MM.1S (cell line): ENCODE measurements around the gene TMCC1.

Experiments used
- DNase-seq: peaks from one replicate; pipeline ENCODE4 v3.0.0-alpha.2; 2015
- H2AFZ ChIP-seq: fragments of 300-600 bp; sonication (generic); 2 replicates; pipeline ENCODE4 v1.6.0; 2016; ENCODE audit warnings: antibody characterized with exemption, low read length
- H3F3A ChIP-seq: fragments of 300-600 bp; sonication (generic); 2 replicates; pipeline ENCODE4 v1.6.1; 2016; ENCODE audit warnings: mild to moderate bottlenecking, antibody characterized with exemption, low read length, moderate library complexity, mixed read lengths; ENCODE audit not compliant: insufficient read depth
- H3K27ac ChIP-seq: fragments of 300-600 bp; sonication (generic); 2 replicates; pipeline ENCODE4 v1.5.1; 2016; ENCODE audit warnings: mild to moderate bottlenecking, low read length
- H3K27me3 ChIP-seq: fragments of 300-600 bp; sonication (generic); replicated peaks from 2 replicates; pipeline ENCODE4 v1.6.0; 2016; ENCODE audit warnings: low read length; ENCODE audit not compliant: insufficient read depth
- H3K36me3 ChIP-seq: fragments of 300-600 bp; sonication (generic); replicated peaks from 2 replicates; pipeline ENCODE4 v1.6.1; 2016; ENCODE audit warnings: mild to moderate bottlenecking, low read length, mixed read lengths; ENCODE audit not compliant: insufficient read depth
- H3K4me1 ChIP-seq: fragments of 300-600 bp; sonication (generic); 2 replicates; pipeline ENCODE4 v1.6.1; 2016; ENCODE audit warnings: low read length, mixed read lengths
- H3K4me2 ChIP-seq: fragments of 300-600 bp; sonication (generic); 2 replicates; pipeline ENCODE4 v1.6.0; 2016; ENCODE audit warnings: low read depth, low read length
- H3K4me3 ChIP-seq: fragments of 300-600 bp; sonication (generic); 2 replicates; pipeline ENCODE4 v1.5.1; 2016; ENCODE audit warnings: low read length, mixed read lengths
- H3K79me2 ChIP-seq: fragments of 300-600 bp; sonication (generic); 2 replicates; pipeline ENCODE4 v1.6.1; 2016; ENCODE audit warnings: mixed run types, low read length, mixed read lengths
- H3K9ac ChIP-seq: fragments of 300-600 bp; sonication (generic); 2 replicates; pipeline ENCODE4 v1.6.1; 2016; ENCODE audit warnings: low read length, mixed read lengths
- H3K9me2 ChIP-seq: fragments of 300-600 bp; sonication (generic); replicated peaks from 2 replicates; pipeline ENCODE4 v1.6.1; 2016; ENCODE audit warnings: mild to moderate bottlenecking, low read length, mixed read lengths; ENCODE audit not compliant: insufficient read depth
- H3K9me3 ChIP-seq: fragments of 300-600 bp; sonication (generic); replicated peaks from 2 replicates; pipeline ENCODE4 v1.6.1; 2016; ENCODE audit warnings: mild to moderate bottlenecking, low read length, mixed read lengths; ENCODE audit not compliant: insufficient read depth
- H4K20me1 ChIP-seq: fragments of 300-600 bp; sonication (generic); 2 replicates; pipeline ENCODE4 v1.6.1; 2016; ENCODE audit warnings: mild to moderate bottlenecking, low read length, moderate library complexity, mixed read lengths; ENCODE audit not compliant: insufficient read depth
- EZH2 ChIP-seq: fragments of 300-600 bp; sonication (generic); optimal IDR thresholded peaks from 2 replicates; pipeline ENCODE3; 2017; ENCODE audit warnings: low read depth, mild to moderate bottlenecking, antibody characterized with exemption, low read length, mixed read lengths
- EZH2phosphoT487 ChIP-seq: fragments of 300-600 bp; sonication (generic); IDR thresholded peaks from 2 replicates; pipeline ENCODE4 v1.6.1; 2018; ENCODE audit warnings: antibody characterized with exemption, low read length
- TF ChIP-seq, protein P1 (sequence below): fragments of 300-600 bp; sonication (generic); IDR thresholded peaks from 2 replicates; pipeline ENCODE4 v1.5.1; 2016; ENCODE audit warnings: antibody characterized with exemption, low read length, mixed read lengths

Gene TMCC1

DNA sequence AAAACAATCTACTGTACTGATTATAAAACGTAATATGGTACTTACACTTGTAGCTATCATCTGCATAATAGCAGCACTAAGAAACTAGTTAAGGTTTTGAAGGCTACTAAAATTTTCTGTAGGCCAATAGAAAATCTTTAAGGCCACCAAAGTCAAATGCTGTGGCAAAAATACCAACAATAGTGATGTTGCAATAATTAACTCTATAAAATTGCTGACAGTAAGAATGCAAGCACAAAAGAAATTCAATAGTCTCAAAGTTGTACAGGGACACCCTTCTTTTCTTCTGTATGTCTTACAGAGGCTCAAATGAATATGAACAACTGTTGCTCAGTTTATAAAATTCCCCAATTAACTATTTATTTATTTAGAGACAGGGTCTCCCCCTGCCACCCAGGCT is 62.0 kb downstream of the TMCC1 start:
- Histone ChIP-seq H2AFZ (no peak overlapping the region), H3K9me3 (no peaks in the 10 kb centered on the region), H3K4me2 (no peak overlapping the region), H3K9me2 (no peaks in the 10 kb centered on the region), H3K27me3 (no peaks in the 10 kb centered on the region), H3K4me1 (peaks cover 15% of the 10 kb centered on the region), H3K9ac (no peak overlapping the region), H3K36me3 (no peaks in the 10 kb centered on the region), H4K20me1 (no peaks in the 10 kb centered on the region), H3K27ac (no peak overlapping the region), H3K4me3 (no peak overlapping the region), H3K79me2 (peaks cover 12% of the 10 kb centered on the region), H3F3A (peaks cover 8% of the 10 kb centered on the region; the same call in 1 of the 2 replicates)
- DNase-seq = no peak
- no peak for TF ChIP-seq EZH2phosphoT487
- no peak for TF ChIP-seq EZH2
- TF ChIP-seq, protein P1, sequence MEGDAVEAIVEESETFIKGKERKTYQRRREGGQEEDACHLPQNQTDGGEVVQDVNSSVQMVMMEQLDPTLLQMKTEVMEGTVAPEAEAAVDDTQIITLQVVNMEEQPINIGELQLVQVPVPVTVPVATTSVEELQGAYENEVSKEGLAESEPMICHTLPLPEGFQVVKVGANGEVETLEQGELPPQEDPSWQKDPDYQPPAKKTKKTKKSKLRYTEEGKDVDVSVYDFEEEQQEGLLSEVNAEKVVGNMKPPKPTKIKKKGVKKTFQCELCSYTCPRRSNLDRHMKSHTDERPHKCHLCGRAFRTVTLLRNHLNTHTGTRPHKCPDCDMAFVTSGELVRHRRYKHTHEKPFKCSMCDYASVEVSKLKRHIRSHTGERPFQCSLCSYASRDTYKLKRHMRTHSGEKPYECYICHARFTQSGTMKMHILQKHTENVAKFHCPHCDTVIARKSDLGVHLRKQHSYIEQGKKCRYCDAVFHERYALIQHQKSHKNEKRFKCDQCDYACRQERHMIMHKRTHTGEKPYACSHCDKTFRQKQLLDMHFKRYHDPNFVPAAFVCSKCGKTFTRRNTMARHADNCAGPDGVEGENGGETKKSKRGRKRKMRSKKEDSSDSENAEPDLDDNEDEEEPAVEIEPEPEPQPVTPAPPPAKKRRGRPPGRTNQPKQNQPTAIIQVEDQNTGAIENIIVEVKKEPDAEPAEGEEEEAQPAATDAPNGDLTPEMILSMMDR = no peak

DNA sequence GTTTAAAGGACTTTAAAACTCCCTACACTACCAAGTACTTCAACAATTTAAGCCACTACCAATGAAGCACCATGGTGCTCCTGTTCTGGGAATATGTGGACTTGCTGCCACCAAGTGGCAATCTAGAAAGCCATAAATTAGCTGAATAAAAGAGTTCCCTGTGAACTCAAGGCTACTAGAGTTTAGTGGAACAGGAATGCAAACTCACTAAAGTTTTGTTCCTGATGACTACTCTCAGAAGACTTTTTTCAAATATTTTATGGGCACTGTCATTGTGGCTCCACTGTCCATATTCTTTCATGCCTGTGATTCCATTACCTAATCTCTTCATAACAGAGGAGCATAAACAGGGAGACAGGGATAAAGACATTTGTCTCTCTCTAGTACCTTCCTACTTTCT is 63.9 kb downstream of the TMCC1 start:
- Histone ChIP-seq H2AFZ (no peak overlapping the region), H3K36me3 (no peaks in the 10 kb centered on the region), H3K27me3 (no peaks in the 10 kb centered on the region), H3K4me1 (peaks cover 15% of the 10 kb centered on the region), H3F3A (peaks cover 8% of the 10 kb centered on the region; the same call in 1 of the 2 replicates), H3K79me2 (peaks cover 21% of the 10 kb centered on the region), H4K20me1 (no peaks in the 10 kb centered on the region), H3K9me2 (no peaks in the 10 kb centered on the region), H3K9me3 (no peaks in the 10 kb centered on the region), H3K27ac (no peak overlapping the region), H3K4me2 (no peak overlapping the region), H3K4me3 (no peak overlapping the region), H3K9ac (no peak overlapping the region)
- no peak for TF ChIP-seq EZH2phosphoT487
- TF ChIP-seq, protein P1 = peak; percentile 49
- peak; percentile 53 for DNase-seq

DNA sequence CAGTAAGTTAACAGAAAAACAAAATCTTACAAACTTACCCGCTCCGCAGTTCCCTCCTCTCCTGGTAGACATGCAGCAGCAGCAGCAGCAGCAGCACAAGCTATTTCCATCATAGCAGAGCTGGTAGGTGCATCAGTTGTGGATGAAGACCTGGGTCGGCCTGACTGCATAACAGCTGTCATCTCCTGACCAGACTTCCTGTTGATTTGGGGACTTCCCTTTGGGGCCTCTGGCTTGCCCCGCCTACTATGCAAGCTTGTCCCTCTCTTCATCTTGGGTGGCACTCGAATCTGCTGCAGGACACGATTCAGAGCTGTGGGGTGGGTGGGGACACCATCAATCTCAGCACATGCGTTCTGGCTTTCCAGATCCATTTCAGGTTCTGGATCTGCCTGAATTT is 65.7 kb downstream of the TMCC1 start:
- peak; percentile 88 for DNase-seq
- Histone ChIP-seq H3K9me2 (no peaks in the 10 kb centered on the region), H3K36me3 (no peaks in the 10 kb centered on the region), H4K20me1 (no peaks in the 10 kb centered on the region), H3K4me1 (peaks cover 15% of the 10 kb centered on the region), H3K9me3 (no peaks in the 10 kb centered on the region), H2AFZ (no peak overlapping the region), H3K27me3 (no peaks in the 10 kb centered on the region), H3F3A (peaks cover 8% of the 10 kb centered on the region; the same call in 1 of the 2 replicates), H3K27ac (peak overlapping the region; percentile 11; the same call in 1 of the 2 replicates), H3K4me2 (peak overlapping the region; percentile 54), H3K4me3 (no peak overlapping the region), H3K79me2 (peaks cover 30% of the 10 kb centered on the region), H3K9ac (no peak overlapping the region)
- TF ChIP-seq EZH2 (no peak), EZH2phosphoT487 (no peak)
- TF ChIP-seq, protein P1 = no peak
